ENCODE data around the gene PIWIL4. TPM values are rescaled to one million over a fixed set of nuclear protein-coding genes. Genes with fewer than 3 reads are reported as not detected.

Gene PIWIL4
- total and polyA plus RNA-seq, 11 donors = 0.33 to 2.4 (median 1.1) TPM

GRCh38 chr11:94588366-94588942, 21.3 kb downstream of the PIWIL4 start:
- Histone ChIP-seq H3K27ac (no peak overlapping the region), H3K36me3 (peaks cover 0 to 27% (median 0%) of the 10 kb centered on the region in 9 donors), H3K4me3 (no peak overlapping the region), H3K4me1 (peaks cover 0 to 16% (median 0%) of the 10 kb centered on the region in 12 donors), H3K9me3 (no peaks in the 10 kb centered on the region), H3K27me3 (no peaks in the 10 kb centered on the region)
- WGBS, 4 donors = 57 to 70% (median 64%) methylated on average over 2 of the region's 2 CpGs
- TF ChIP-seq CTCF (IDR thresholded peaks at IDR 0.05) (no peak), POLR2A (IDR thresholded peaks at IDR 0.05) (no peak)
- DNase-seq (no peak), ATAC-seq (no peak)
- intact Hi-C loops (cut with DNase I) = no loop called here

- WGBS, 4 donors = 70 to 80% (median 73%) methylated on average over 6 of the region's 6 CpGs
- TF ChIP-seq CTCF (IDR thresholded peaks at IDR 0.05) (no peak), POLR2A (IDR thresholded peaks at IDR 0.05) (no peak)
- no peaks in the 10 kb centered on the region for H3K4me1 ChIP-seq
- H3K36me3 ChIP-seq = peaks cover 0 to 34% (median 0%) of the 10 kb centered on the region in 9 donors
- DNase-seq = no peak
- no peak overlapping the region for H3K27ac ChIP-seq
- no peak overlapping the region for H3K4me3 ChIP-seq
- no peaks in the 10 kb centered on the region for H3K27me3 ChIP-seq
- intact Hi-C loops (cut with DNase I) = no loop called here
- H3K9me3 ChIP-seq = no peaks in the 10 kb centered on the region
- no peak for ATAC-seq
These were observed 23.3 kb downstream of the PIWIL4 start for GRCh38 chr11:94590352-94591041.

GRCh38 chr11:94593030-94593429, 25.9 kb downstream of the PIWIL4 start:
- DNase-seq (no peak), ATAC-seq (peak in 2 of 4 donors; percentile 48 to 71)
- no peak overlapping the region for H3K4me3 ChIP-seq
- no peaks in the 10 kb centered on the region for H3K9me3 ChIP-seq
- H3K27me3 ChIP-seq = no peaks in the 10 kb centered on the region
- no peak for TF ChIP-seq POLR2A (IDR thresholded peaks at IDR 0.05)
- TF ChIP-seq CTCF (IDR thresholded peaks at IDR 0.05) = no peak
- intact Hi-C loops (cut with DNase I) = no loop called here
- WGBS, 4 donors = 74 to 84% (median 82%) methylated on average over 2 of the region's 2 CpGs
- H3K4me1 ChIP-seq = no peaks in the 10 kb centered on the region
- H3K36me3 ChIP-seq = peaks cover 0 to 53% (median 6%) of the 10 kb centered on the region in 9 donors
- no peak overlapping the region for H3K27ac ChIP-seq

- Histone ChIP-seq H3K4me1 (peaks cover 0 to 4% (median 0%) of the 10 kb centered on the region in 12 donors), H3K4me3 (no peak overlapping the region), H3K9me3 (no peaks in the 10 kb centered on the region), H3K36me3 (peaks cover 0 to 40% (median 6%) of the 10 kb centered on the region in 9 donors), H3K27me3 (no peaks in the 10 kb centered on the region), H3K27ac (no peak overlapping the region)
- no peak for DNase-seq
- ATAC-seq = no peak
- intact Hi-C loops (cut with DNase I) = no loop called here
- WGBS, 4 donors = 93 to 98% (median 94%) methylated on average over 6 of the region's 6 CpGs
- TF ChIP-seq CTCF (IDR thresholded peaks at IDR 0.05) (no peak), POLR2A (IDR thresholded peaks at IDR 0.05) (no peak)
These were observed 27.9 kb downstream of the PIWIL4 start for GRCh38 chr11:94595076-94595475.
